Chondrocyte (in vitro differentiated cells): ENCODE measurements around the gene CABP1. TPM values are rescaled to one million over a fixed set of nuclear protein-coding genes. Genes with fewer than 3 reads are reported as not detected.

Experiments used
- DNase-seq: peaks from one replicate; pipeline ENCODE4 v3.0.0; 2021; ENCODE audit warnings: mixed read lengths, low spot score
- H3K27ac Mint-ChIP-seq: one replicate; pipeline ENCODE4 v1.8.0; 2021; ENCODE audit warnings: mild to moderate bottlenecking, moderate library complexity, mixed read lengths; ENCODE audit not compliant: unreplicated experiment
- H3K27me3 Mint-ChIP-seq: 2 replicates; pipeline ENCODE4 v1.8.0; 2021; ENCODE audit warnings: low read depth, mixed read lengths
- H3K36me3 Mint-ChIP-seq: 2 replicates; pipeline ENCODE4 v1.8.0; 2021; ENCODE audit warnings: low read depth, mixed read lengths
- H3K4me1 Mint-ChIP-seq: 2 replicates; pipeline ENCODE4 v1.8.0; 2021; ENCODE audit warnings: low read depth, mild to moderate bottlenecking, mixed read lengths
- H3K4me3 Mint-ChIP-seq: one replicate; pipeline ENCODE4 v1.8.0; 2021; ENCODE audit warnings: mild to moderate bottlenecking, moderate library complexity, mixed read lengths; ENCODE audit not compliant: unreplicated experiment
- H3K9me3 Mint-ChIP-seq: 2 replicates; pipeline ENCODE4 v1.8.0; 2021; ENCODE audit warnings: low read depth, mixed read lengths
- CTCF ChIP-seq: fragments of 200-600 bp; sonication (generic); IDR thresholded peaks from 2 replicates; pipeline ENCODE4 v1.5.0; 2021; ENCODE audit warnings: antibody characterized with exemption, mild to moderate bottlenecking, moderate library complexity
- total RNA-seq: library from RNA; stranded (reverse); gene quantifications from 3 replicates; pipeline ENCODE4 v1.2.1, GENCODE V29; 2021

The CABP1 gene
- total RNA-seq, 1 donor from 2014 or later = not detected

DNA sequence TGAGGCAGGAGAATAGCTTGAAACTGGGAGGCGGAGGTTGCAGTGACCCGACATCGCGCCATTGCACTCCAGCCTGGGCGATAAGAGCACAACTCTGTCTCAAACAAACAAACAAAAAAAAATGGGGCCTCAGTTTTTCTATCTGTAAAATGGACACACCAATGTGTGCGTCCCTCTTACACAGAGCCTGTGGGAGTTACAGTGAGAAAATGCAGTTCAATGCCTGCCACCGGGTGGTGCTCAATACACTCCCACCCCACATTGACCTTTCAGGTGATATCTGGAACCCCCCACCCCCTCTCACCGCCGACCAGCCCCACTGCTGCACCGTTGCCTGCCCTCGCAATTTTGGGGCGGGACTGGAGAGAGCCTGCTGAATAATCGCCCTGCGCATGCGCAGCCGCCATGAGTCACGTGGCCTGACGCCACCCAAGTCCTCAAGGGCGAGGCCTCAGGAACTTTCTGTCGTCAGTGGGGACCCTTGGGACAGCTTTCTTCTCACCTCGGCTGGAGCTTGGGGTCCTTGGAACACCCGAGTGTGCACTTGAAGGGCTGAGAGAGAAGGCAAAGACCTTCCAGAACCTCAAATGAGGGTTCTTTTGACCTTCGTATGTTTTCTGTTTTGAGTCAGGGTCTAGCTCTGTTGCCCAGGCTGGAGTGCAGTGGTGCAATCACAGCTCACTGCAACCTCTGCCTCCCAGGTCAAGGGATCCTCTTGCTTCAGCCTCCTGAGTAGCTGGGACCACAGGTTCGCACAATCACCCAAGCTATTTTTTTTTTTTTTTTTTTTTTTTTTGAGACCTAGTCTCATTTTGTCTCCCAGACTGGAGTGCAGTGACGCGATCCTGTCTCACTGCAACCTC, 14.6 kb upstream of the CABP1 start:
- Mint-ChIP-seq H3K36me3 (no peaks in the 10 kb centered on the region), H3K4me3 (no peak overlapping the region), H3K27me3 (peaks cover 15% of the 10 kb centered on the region), H3K9me3 (no peaks in the 10 kb centered on the region), H3K4me1 (no peaks in the 10 kb centered on the region), H3K27ac (no peak overlapping the region)
- DNase-seq = peak; percentile 66
- TF ChIP-seq CTCF = peak; percentile 42

DNA sequence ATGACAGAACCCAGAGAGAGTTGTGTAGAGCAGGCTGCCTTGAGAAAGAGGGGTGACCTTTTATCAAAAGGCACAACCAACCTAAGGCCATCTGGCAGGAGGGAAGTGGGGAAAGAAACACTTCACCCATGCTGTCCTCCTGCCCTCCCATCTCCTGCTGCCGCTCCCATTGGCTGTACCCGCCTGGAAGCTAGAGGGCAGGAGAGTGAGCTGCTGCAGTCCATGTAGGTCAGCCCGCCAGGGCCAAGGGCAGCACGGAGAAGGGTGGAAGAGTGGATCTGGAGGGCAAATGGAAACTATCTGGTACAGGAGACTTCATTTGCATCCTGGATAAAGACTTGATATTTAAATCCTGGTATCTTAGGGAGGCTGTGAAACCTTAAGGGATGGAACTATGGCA, 11.5 kb upstream of the CABP1 start:
- H3K27ac Mint-ChIP-seq = no peak overlapping the region
- no peaks in the 10 kb centered on the region for H3K36me3 Mint-ChIP-seq
- DNase-seq = peak; percentile 49
- TF ChIP-seq CTCF = no peak
- H3K27me3 Mint-ChIP-seq = peaks cover 19% of the 10 kb centered on the region
- no peaks in the 10 kb centered on the region for H3K4me1 Mint-ChIP-seq
- no peaks in the 10 kb centered on the region for H3K9me3 Mint-ChIP-seq
- no peak overlapping the region for H3K4me3 Mint-ChIP-seq

DNA sequence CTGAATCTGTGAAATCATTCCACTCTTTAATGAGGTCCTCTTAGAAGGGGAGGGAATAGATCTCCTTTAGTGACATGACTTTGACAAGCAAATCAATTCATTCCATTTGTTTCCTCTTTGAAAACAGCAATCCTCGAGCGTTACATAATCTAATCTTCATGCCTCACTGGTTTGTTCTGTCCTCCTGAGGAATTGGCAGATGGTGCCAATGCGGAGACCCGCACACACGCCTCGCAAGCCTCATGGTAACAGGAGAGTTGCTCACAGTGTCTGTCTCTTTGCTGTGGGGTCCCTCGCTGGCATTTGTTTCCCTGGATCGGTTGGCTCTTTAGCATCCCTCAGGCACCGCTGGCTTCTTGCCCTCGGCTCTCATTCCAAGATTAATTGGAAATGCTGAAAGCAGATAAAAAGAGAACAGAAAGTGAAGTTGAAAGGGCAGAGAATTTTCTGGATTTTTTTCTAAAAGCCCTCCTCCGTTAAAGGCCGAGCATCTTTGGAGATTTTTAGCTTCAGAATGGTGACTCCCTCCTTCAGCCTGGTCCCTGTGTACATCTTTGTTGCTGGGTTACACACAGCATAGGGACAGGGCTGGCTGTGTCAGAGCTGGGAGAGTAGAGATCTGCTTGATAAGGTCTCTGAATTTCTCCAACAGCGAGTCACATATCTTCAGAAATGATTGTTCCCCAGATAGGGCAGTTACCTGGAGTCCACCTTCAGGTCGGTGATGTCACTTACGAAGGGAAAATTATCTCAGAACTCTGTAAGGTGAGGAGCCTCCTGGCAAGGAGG, 10.1 kb upstream of the CABP1 start:
- peak; percentile 39 for DNase-seq
- no peak overlapping the region for H3K4me3 Mint-ChIP-seq
- no peaks in the 10 kb centered on the region for H3K9me3 Mint-ChIP-seq
- no peaks in the 10 kb centered on the region for H3K36me3 Mint-ChIP-seq
- no peaks in the 10 kb centered on the region for H3K4me1 Mint-ChIP-seq
- H3K27me3 Mint-ChIP-seq = peaks cover 24% of the 10 kb centered on the region
- no peak for TF ChIP-seq CTCF
- H3K27ac Mint-ChIP-seq = no peak overlapping the region

GRCh38 chr12:120631097-120631496, 9.3 kb upstream of the CABP1 start:
- no peaks in the 10 kb centered on the region for H3K4me1 Mint-ChIP-seq
- no peak overlapping the region for H3K4me3 Mint-ChIP-seq
- TF ChIP-seq CTCF = no peak
- peak; percentile 27 for DNase-seq
- H3K27ac Mint-ChIP-seq = no peak overlapping the region
- H3K27me3 Mint-ChIP-seq = peaks cover 24% of the 10 kb centered on the region
- no peaks in the 10 kb centered on the region for H3K9me3 Mint-ChIP-seq
- H3K36me3 Mint-ChIP-seq = no peaks in the 10 kb centered on the region
